Peyer's patch (tissue), 4 donors: ENCODE measurements around the gene MARCHF10.

Source experiments
- CTCF ChIP-seq, 6 experiments: fragments of 450-650 bp in 4 of 6; fragments of 200-600 bp in 2 of 6; sonication (generic) in 1 of 6; IDR thresholded peaks; one replicate each; pipeline ENCODE4 v1.5.1; 2017 to 2019; ENCODE audit warnings: antibody characterized with exemption in 6 of 6, mild to moderate bottlenecking in 3 of 6, moderate library complexity in 1 of 6
- POLR2A ChIP-seq, 2 donors: fragments of 450-650 bp; IDR thresholded peaks; one replicate each; pipeline ENCODE4 v1.5.1; 2017; ENCODE audit warnings: antibody characterized with exemption in 2 of 2, mild to moderate bottlenecking in 2 of 2, moderate library complexity in 2 of 2

GRCh38 chr17:62763891-62764600 is 44.1 kb downstream of the MARCHF10 start:
- TF ChIP-seq POLR2A (IDR thresholded peaks at IDR 0.05) (no peak), CTCF (IDR thresholded peaks at IDR 0.05) (no peak)
